GM04503 (cell line): ENCODE results near the gene FARP2.
"Not testable (repeated sequence)": the region's sequence is repeated elsewhere in the genome, so short reads cannot be mapped to it uniquely, and the experiment has no call there.

Source experiments
- DNase-seq: peaks from one replicate; pipeline ENCODE4 v3.0.0-alpha.2; 2012; ENCODE audit warnings: low read depth

The FARP2 gene

DNA sequence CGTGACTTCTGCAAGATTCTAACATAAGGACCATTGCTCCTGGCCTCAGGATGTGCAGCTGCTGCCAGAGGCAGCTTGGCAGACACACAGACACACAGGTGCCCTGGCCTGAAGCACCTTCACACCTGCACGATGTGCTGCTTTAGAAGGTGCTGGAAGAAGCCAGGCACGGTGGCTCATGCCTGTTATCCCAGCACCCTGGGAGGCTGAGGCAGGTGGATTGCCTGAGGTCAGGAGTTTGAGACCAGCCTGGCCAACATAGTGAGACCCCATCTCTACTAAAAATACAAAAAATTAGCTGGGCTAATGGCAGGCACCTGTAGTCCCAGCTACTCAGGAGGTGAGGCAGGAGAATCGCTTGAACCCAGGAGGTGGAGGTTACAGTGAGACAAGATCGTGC is 57.4 kb downstream of the FARP2 start:
- not testable (repeated sequence) for DNase-seq

DNA sequence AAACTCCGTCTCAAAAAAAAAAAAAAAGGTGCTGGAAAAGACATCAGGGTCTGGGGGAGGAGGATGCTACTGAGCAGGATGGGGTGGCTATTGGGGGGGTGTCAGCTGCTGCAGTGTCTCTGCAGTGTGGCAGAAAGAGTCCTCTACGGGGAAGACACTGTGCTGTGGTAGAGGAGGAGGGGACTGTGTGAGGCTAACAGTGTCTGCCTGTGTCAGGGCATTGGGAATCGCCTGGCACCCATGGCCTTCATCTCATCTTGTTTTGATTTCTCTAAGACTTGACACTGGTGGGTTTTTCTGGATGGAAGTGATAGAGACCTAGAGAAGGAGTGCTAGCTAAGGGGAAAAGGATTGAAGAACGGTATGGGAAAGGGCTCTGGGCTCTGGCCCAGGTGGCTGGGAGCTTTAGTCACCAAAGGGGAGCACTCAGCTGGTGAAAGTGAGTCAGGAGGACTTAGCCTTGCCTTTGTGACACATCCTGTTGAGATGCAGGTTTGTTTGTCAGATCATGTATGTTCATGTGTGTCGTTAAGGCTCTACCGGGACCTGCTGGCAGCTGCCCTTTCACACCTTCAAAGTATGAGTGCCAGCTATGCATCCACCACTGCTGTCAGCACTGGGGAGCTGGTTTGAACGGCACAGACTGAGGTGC is 58.0 kb downstream of the FARP2 start:
- no peak for DNase-seq

DNA sequence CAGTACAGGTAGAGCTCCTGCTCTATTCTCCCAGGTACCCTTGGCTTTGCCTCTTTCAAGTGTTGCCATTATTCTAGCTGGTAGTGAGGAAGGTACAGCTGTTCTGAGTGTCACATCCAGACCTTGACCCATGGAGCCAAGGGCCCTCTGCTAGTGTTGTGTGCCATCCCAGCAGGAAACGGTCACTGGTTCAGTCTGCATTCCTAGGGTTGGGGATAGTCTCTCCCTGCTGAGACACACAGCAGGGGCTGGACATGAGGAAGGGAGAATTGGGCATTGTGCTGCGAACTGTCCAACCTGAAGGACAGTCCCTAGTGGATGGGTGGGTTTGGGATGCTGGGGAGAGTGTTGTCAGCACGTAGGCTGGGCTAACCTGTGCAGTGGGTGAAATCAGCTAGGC is 59.1 kb downstream of the FARP2 start:
- no peak for DNase-seq

DNA sequence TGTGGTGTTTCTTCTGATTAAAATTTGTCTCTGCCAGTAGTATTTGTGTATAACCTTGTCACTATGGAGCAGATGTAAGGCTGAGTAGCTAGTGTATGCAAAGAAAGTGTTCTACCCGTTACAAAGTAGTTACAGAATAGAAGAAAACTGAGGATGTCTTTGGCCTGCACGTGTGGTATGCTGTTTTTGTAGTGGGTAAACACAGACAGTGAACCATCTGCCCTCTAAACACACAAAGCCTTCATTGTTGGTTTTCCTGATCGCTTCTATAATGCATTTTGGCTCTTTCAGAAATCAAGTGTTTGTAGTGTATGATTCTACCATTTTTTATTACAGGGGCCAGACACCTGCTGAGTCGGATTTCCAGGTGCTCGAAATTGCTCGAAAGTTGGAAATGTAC is 61.5 kb downstream of the FARP2 start:
- no peak for DNase-seq

DNA sequence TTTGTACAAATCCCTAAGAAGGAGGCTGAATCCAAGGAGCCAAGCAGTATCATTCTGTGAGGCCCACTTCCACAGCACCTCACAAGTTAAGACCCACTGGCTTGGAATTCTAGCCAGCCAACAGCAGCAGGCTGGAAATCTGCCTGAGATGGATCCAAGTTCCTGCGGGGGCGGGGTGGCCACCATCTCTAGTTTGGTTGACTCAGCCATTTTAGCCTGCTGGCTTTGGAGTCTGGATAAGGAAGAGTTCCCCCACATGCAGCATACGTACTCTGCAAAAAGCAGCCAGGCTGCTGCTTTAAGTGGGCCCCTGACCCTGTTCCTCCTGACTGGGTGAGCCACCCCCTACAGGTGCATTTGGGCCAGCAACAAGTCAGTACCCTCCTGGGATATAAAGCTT is 65.2 kb downstream of the FARP2 start:
- no peak for DNase-seq

DNA sequence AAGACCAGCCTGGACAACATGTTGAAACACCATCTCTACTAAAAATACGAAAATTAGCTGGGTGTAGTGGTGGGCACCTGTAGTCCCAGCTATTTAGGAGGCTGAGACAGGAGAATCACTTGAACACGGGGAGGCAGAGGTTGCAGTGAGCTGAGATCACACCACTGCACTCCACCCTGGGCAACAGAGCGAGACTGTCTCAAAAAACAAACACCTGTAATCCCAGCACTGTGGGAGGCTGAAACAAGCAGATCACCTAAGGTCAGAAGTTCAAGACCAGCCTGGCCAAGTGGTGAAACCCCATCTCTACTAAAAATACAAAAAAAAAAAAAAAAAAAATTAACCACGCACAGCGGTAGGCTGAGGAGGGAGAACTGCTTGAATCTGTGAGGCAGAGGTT is 65.9 kb downstream of the FARP2 start:
- DNase-seq, result not testable (repeated sequence)

DNA sequence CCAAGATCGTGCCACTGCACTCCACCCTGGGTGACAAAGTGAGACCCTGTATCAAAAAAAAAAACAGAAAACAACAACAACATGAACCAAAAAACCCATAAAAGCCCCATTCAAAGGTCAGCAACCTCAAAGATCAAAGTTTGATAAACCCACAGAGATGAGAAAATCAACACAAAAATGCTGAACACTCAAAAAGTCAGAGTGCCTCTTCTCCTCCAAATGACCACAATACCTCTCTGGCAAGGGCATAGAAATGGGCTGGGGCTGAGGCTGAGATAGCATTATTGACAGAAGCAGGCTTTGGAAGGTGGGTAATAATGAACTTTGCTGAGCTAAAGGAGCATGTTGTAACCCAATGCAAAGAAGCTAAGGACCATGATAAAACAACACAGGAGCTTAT is 66.3 kb downstream of the FARP2 start:
- DNase-seq, result no peak

DNA sequence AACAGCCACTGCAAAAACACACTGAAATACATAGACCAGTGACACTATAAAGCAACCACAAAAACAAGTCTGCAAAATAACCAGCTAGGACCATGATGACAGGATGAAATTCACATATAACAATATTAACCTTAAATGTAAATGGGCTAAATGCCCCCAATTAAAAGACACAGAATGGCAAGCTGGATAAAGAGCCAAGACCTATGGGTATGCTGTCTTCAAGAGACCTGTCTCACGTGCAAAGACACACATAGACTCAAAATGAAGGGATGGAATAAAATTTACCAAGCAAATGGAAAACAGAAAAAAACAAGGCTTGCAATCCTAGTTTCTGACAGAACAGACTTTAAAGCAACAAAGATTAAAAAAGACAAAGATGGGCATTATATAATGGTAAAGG is 67.4 kb downstream of the FARP2 start:
- not testable (repeated sequence) for DNase-seq

DNA sequence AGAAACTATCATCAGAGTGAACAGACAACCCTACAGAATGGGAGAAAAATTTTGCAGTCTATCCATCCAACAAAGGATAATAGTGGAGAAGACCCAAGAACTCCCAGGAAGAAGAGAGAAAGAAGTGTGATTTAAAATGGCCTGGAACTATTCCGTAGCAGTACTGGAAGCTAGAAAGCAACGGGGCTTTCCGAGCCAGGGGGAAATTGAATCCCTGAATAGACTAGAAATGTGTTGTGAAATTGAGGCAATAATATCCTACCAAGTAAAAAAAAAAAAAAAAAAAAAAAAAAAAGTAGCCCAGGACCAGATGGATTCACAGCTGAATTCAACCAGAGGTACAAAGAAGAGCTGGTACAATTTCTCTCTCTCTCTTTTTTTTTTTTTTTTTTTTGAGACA is 69.3 kb downstream of the FARP2 start:
- no peak for DNase-seq

DNA sequence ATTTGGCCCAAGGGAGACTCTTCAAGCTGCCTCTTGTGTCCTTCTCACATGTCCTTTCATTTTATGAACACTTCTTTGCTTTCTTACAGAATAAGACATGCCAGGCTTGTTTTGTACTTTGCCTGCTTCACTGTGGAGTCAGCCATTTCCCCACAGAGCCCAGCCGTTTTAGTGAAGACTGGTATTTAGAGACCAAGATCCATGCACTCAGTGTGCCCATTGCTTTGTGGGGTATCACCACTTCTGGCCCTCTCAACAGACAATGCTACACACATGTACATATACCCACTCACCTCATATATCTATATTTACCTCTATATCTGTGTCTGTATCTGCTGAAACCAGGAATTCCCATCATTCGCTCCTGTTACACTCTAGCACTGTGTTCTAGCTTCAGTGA is 74.1 kb downstream of the FARP2 start:
- no peak for DNase-seq

DNA sequence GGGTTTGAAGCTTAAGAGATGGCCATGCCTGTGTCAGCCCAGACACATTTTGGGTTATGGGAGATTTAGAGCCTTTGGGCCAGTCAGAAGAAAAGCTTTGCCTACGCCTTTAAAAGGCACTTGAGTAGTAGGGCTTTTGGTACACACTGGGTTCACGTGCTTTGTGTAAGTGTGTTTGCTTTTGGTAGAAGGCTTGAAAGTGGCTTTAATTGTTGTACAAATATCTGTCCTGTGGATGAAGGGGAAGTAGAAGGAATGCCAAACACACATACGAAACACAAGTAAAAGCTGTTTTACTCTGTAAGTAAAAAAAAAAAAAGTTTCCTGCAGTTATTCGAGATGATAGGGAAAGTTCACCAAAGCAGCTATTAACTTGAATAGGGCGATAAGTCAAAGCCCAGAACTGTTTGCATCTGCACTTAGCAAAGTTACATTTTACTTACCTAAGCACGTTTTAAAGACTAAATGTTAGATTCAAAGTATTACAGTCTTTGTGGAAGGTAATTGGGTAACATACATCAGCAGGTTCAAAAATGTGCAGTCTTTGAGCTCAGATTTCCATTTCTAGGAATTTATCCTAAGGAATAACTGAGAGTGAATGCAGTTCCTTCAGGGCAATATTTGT is 76.9 kb downstream of the FARP2 start:
- no peak for DNase-seq

DNA sequence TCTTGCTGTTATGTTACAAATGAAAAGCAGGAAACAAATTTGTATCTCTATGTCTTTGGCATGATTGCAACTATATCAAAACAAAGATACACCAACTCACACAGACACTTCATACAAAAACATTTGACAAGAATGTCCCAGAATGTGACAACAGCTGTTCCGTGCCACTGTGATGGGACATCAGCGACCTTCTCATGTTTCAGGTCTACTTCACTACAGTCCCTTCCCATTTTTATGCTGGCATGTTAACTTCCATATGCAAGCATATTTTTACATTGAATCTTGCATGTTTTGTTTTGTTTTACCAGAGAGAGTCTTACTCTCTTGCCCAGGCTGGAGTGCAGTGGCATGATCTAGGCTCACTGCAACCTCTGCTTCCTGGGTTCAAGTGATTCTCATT is 81.1 kb downstream of the FARP2 start:
- DNase-seq, result no peak

DNA sequence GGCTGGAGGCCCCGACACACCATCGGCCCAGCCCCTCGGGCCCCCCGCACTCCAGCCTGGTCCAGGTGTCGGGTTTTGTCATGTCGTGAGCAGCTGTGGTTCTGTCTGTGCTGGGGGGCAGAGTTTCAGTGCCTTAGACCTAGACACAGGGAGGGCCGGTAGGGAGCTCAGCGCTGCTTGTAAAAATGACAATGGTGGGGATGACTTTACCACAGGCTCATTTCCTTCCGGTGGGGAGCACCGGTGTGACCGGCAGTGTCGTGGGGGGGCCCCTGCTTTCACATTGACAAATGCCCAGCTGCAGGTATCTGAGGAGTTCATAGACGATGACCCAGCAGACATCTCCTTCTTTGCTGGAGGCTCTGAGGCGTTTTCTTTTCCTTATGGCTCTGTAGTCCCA is 85.4 kb downstream of the FARP2 start:
- no peak for DNase-seq

DNA sequence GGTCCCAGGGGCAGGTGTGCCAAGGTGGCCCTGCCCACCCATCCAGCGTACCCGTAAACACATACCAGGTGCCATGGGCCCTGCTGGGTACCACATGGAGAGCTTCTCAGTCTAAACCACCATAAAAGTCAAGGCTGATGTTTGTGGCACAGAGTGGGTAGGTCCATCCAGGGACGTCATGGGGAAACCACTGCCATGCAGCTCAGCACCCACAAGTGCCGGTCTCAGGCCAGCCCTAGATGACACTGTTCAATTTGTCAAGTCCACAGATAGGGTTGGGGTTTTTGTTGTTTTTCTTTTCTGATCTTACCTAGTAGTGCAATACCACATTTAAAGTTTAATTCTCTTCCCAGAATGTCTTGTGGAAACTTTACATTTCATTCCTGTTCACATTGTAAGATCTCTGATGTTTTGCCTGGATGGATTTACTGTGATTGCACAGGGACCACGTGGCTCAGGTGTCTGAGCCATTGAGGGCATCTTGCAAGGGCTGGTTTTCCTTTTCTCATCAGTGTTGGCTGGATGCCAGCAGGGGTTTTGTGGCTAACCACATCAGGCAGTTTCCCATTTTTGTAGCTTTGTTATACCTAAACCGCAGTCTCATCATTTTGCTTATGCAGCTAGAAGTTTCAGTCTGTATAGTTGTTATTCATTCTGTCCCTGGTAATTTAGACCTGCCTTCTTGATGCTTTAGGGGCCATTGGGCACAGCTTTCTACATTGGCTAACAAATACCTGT is 87.6 kb downstream of the FARP2 start:
- DNase-seq, result no peak

DNA sequence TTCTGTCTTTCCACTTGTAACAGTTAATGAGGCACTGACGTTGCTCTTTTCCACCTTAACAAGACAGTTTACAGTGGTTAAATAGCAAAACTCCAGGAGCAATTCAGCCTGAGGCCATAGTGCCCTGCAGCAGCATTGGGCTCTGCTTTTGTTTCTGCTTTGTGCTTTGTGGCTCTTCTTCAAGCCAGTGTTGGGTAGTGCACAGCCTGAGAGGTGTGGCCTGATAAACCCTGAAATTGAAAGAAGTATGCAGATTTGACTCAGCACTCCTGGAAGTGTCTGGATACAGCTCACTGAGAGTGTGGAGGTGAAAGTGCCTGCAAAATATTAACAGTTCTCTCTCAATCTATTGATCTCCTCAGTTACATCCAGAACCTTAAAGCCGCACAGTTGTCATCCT is 89.3 kb downstream of the FARP2 start:
- no peak for DNase-seq

DNA sequence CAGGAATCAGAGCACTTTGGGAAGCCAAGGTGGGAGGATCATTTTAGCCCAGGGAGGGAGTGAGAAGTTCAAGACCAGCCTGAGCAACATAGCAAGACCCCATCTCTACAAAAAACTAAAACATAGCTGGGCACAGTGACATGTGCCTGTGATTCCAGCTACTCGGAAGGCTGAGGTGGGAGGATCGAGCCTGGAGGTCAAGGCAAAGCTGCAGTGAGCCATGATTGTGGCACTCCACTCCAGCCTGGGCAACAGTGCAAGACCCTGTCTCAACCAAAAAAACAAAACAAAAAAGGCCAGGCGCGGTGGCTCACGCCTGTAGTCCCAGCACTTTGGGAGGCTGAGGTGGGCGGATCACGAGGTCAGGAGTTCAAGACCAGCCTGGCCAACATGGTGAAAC is 94.0 kb downstream of the FARP2 start:
- not testable (repeated sequence) for DNase-seq

DNA sequence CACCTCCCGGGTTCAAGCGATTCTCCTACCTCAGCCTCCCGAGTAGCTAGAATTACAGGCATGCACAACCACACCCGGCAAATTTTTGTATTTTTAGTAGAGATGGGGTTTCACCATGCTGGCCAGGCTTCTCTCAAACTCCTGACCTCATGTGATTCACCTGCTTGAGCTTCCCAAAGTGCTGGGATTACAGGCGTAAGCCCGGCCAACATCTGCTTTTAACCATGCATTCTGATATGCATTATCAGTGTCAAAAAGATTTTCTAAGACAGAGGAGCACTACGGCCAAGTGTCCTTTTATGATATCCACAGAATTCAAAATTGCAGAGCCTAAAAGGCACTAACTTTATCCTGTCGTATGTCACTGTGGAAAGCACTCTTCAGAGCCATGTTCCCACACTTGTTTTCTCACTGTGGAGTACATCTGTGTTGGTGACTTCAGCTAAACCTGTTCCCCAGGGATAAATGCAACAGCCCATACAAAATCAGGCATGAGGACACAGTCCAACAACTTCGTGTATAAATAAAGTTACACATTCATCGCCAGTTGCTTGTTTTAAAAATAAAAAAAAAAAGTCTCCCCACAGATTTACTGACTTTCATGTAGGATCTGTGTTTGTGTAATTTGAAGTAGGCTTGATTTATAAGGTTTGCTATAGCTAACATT is 95.9 kb downstream of the FARP2 start:
- DNase-seq, result no peak

DNA sequence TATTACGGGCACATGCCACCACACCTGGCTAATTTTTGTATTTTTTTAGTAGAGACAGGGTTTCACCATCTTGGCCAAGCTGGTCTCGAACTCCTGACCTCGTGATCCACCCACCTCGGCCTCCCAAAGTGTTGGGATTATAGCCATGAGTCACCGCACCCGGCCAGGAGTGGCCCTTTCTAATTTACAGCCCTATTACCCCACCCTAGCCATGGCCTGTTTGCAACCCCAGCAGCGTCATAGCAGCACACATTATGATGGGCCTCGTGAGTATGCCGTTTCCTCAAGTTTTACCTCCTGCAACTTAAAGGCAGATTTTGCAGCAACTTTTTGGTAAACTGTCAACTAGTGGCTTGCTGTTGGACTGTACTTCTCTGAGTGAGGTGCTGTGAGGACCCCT is 97.8 kb downstream of the FARP2 start:
- DNase-seq, result not testable (repeated sequence)

DNA sequence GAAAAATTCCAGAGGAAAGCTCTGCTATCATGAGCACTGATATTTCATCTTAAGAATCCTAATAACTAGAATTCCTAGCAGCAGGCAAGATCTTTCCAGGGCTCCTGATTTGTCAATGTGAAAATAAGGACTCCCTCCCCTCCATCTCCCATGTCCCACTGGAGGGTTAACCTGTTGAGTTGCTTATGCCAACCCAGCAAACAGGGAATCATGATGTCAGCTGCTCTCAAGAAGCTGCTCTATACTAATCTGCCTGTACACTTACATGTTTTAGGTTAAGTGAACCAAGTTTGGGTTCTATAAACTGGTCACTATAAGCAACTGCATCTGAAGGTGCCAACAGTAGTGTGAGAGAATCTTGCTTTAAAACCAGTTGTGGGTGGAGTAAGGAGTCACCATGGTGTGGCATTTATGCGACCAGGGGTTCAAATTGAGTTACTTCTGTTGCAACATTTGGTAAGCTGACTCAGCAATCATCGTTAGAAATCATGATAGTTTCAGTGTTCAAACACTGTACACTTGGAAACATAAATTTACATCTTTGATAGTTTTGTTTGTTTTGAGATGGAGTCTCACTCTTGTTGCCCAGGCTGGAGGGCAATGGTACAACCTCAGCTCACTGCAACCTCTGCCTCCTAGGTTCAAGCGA is 98.9 kb downstream of the FARP2 start:
- no peak for DNase-seq

DNA sequence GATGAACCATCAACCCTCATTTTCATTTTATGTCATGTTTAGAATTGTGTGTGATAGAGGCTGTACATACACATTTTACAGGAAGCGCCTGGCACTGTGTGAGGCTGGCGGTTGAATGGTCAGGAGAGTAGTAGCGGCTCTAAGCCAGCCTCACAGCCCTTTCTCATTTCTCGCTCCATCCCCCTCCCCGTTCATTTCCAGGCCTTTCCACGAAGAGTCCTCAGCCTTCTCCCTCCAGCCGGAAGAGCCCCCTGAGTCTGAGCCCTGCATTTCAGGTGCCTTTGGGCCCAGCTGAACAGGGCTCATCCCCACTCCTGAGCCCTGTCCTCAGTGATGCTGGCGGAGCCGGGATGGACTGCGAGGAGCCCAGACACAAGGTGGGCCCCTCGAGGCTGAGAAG is 100.5 kb downstream of the FARP2 start:
- DNase-seq, result no peak

DNA sequence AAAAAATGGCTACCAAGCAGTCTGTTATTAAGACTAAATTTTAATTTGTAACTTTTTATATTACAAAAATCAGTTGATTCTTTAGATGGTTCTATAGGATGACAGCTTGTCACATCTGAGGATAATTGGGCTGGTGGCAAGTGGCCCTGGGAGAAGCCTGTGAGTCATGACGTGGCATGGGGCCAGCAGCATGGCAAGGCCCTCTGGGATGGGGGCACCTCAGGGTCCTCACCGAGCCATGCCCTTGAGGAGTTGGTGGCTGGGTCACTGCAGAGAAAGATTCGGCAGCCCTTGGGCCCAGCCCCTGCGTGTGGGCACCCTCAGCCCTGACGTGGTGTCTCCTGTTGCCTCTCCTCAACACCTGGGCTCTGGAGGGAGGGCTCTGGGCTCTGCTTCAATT is 102.6 kb downstream of the FARP2 start:
- DNase-seq, result no peak

DNA sequence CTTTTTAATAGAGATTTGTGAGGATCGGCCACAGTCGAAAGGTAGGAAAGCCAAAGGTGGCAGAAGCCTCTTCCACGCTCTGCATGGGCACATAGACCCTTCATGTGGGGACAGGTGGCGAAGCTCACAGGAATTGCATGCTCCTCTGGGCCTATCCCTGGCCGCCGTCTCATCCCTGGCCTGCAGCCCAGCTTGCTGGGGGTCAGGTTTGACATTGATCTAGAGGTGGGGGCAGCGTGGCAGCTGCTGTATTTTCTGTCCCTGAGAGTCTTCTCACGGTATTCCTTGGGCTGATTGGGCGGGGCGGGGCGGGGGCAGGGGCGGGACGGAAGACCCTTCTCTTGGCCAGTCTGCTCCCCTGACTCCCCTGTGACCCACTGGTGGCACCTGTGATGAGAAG is 103.4 kb downstream of the FARP2 start:
- DNase-seq, result no peak

DNA sequence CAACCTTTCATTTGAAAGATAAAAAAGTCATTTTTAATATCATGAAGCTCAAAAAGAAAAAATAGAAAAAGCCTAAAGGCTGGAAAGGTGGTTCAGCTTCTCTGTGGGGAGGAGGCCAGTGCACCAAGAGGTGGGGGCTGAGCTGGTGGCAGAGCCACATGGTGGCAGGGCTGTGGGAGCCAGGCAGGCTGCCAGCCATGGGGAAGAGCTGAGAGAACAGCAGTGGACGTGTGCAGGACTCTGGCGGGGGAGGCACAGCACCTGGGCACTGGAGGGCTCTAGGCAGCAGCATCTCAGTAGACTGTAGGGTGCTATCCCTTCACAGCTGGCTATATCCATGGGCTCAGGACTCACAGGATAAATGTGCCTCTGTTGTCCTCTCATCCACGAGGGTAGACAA is 104.5 kb downstream of the FARP2 start:
- DNase-seq, result no peak
